Measurements from ENCODE around the gene BPIFB6.

Gene BPIFB6

GRCh38 chr20:33031531-33031930, at the start of gene BPIFB6:
TSS of gene BPIFB6 (plus strand) at chr20:33031648. CDS start at chr20:33031648, 0 bp downstream.
- no peak for DNase-seq
- no peaks in the 10 kb centered on the region for H3K36me3 Mint-ChIP-seq
- no peak within 1 kb of the TSS for H3K27ac Mint-ChIP-seq
- no peak within 1 kb of the TSS for H3K4me3 Mint-ChIP-seq
- CTCF ChIA-PET = interaction anchor here (1.0 kb wide), 1 partner anchor 86 kb away, joined by 3 read pairs; no protein-coding TSS in a partner anchor
- peaks cover 7% of the 10 kb centered on the region for H3K27me3 Mint-ChIP-seq
- H3K4me1 Mint-ChIP-seq = no peaks in the 10 kb centered on the region
- no peaks in the 10 kb centered on the region for H3K9me3 Mint-ChIP-seq

- H3K27ac Mint-ChIP-seq = no peak overlapping the region
- H3K36me3 Mint-ChIP-seq = peaks cover 2% of the 10 kb centered on the region
- H3K9me3 Mint-ChIP-seq = peaks cover 3% of the 10 kb centered on the region
- CTCF ChIA-PET = no interaction called here
- no peak for DNase-seq
- no peaks in the 10 kb centered on the region for H3K4me1 Mint-ChIP-seq
- H3K4me3 Mint-ChIP-seq = no peak overlapping the region
- no peaks in the 10 kb centered on the region for H3K27me3 Mint-ChIP-seq
Measured at GRCh38 chr20:32982617-32983458, 48.6 kb upstream of the BPIFB6 start.

GRCh38 chr20:32983459-32984112, 47.9 kb upstream of the BPIFB6 start:
- DNase-seq = peak; percentile 15
- H3K4me3 Mint-ChIP-seq = no peak overlapping the region
- CTCF ChIA-PET = interaction anchor here (2.6 kb wide), 1 partner anchor 82 kb away, joined by 6 read pairs; no protein-coding TSS in a partner anchor
- H3K4me1 Mint-ChIP-seq = no peaks in the 10 kb centered on the region
- no peaks in the 10 kb centered on the region for H3K27me3 Mint-ChIP-seq
- H3K9me3 Mint-ChIP-seq = no peaks in the 10 kb centered on the region
- H3K36me3 Mint-ChIP-seq = no peaks in the 10 kb centered on the region
- no peak overlapping the region for H3K27ac Mint-ChIP-seq

GRCh38 chr20:32984196-32984595, 47.3 kb upstream of the BPIFB6 start:
- Mint-ChIP-seq H3K36me3 (no peaks in the 10 kb centered on the region), H3K4me1 (no peaks in the 10 kb centered on the region), H3K4me3 (no peak overlapping the region), H3K9me3 (no peaks in the 10 kb centered on the region), H3K27me3 (no peaks in the 10 kb centered on the region), H3K27ac (no peak overlapping the region)
- CTCF ChIA-PET = interaction anchor here (2.6 kb wide), 1 partner anchor 83 kb away, joined by 6 read pairs; no protein-coding TSS in a partner anchor
- peak; percentile 11 for DNase-seq

- Mint-ChIP-seq H3K4me1 (no peaks in the 10 kb centered on the region), H3K9me3 (no peaks in the 10 kb centered on the region), H3K36me3 (no peaks in the 10 kb centered on the region), H3K27me3 (no peaks in the 10 kb centered on the region), H3K4me3 (no peak overlapping the region), H3K27ac (no peak overlapping the region)
- peak; percentile 18 for DNase-seq
- CTCF ChIA-PET = interaction anchor here (1.3 to 2.6 kb wide), 2 partner anchors 8 to 83 kb away, joined by 3 to 6 read pairs; no protein-coding TSS in a partner anchor
Measured at GRCh38 chr20:32984631-32985354, 46.7 kb upstream of the BPIFB6 start.

GRCh38 chr20:32985596-32985995, 45.9 kb upstream of the BPIFB6 start:
- no peaks in the 10 kb centered on the region for H3K36me3 Mint-ChIP-seq
- H3K9me3 Mint-ChIP-seq = no peaks in the 10 kb centered on the region
- CTCF ChIA-PET = interaction anchor here (1.3 to 2.6 kb wide), 2 partner anchors 9 to 84 kb away, joined by 3 to 6 read pairs; no protein-coding TSS in a partner anchor
- no peak overlapping the region for H3K4me3 Mint-ChIP-seq
- H3K4me1 Mint-ChIP-seq = no peaks in the 10 kb centered on the region
- DNase-seq = no peak
- no peaks in the 10 kb centered on the region for H3K27me3 Mint-ChIP-seq
- H3K27ac Mint-ChIP-seq = no peak overlapping the region

GRCh38 chr20:32986331-32986966, 45.0 kb upstream of the BPIFB6 start:
- Mint-ChIP-seq H3K4me3 (no peak overlapping the region), H3K9me3 (no peaks in the 10 kb centered on the region), H3K36me3 (no peaks in the 10 kb centered on the region), H3K27ac (no peak overlapping the region), H3K4me1 (peaks cover 5% of the 10 kb centered on the region), H3K27me3 (no peaks in the 10 kb centered on the region)
- CTCF ChIA-PET = interaction anchor here (1.5 to 1.6 kb wide), 2 partner anchors 18 to 85 kb away, joined by 3 to 4 read pairs; partner anchors contain the start of gene SUN5
- DNase-seq = peak; percentile 18

GRCh38 chr20:32987044-32987825, 44.2 kb upstream of the BPIFB6 start:
- no peak overlapping the region for H3K4me3 Mint-ChIP-seq
- DNase-seq = peak; percentile 8
- H3K27me3 Mint-ChIP-seq = no peaks in the 10 kb centered on the region
- peaks cover 6% of the 10 kb centered on the region for H3K4me1 Mint-ChIP-seq
- H3K36me3 Mint-ChIP-seq = no peaks in the 10 kb centered on the region
- no peaks in the 10 kb centered on the region for H3K9me3 Mint-ChIP-seq
- CTCF ChIA-PET = interaction anchor here (1.5 to 1.6 kb wide), 2 partner anchors 17 to 85 kb away, joined by 3 to 4 read pairs; partner anchors contain the start of gene SUN5
- no peak overlapping the region for H3K27ac Mint-ChIP-seq

- H3K36me3 Mint-ChIP-seq = no peaks in the 10 kb centered on the region
- H3K4me3 Mint-ChIP-seq = no peak overlapping the region
- CTCF ChIA-PET = no interaction called here
- DNase-seq = peak; percentile 14
- no peaks in the 10 kb centered on the region for H3K9me3 Mint-ChIP-seq
- H3K27me3 Mint-ChIP-seq = no peaks in the 10 kb centered on the region
- H3K4me1 Mint-ChIP-seq = peaks cover 6% of the 10 kb centered on the region
- no peak overlapping the region for H3K27ac Mint-ChIP-seq
Measured at GRCh38 chr20:32988008-32988407, 43.4 kb upstream of the BPIFB6 start.

- no peak overlapping the region for H3K4me3 Mint-ChIP-seq
- peaks cover 9% of the 10 kb centered on the region for H3K4me1 Mint-ChIP-seq
- peaks cover 2% of the 10 kb centered on the region for H3K9me3 Mint-ChIP-seq
- H3K27me3 Mint-ChIP-seq = no peaks in the 10 kb centered on the region
- DNase-seq = peak; percentile 7
- H3K36me3 Mint-ChIP-seq = peaks cover 3% of the 10 kb centered on the region
- CTCF ChIA-PET = interaction anchor here (1.1 kb wide), 1 partner anchor 19 kb away, joined by 3 read pairs; no protein-coding TSS in a partner anchor
- H3K27ac Mint-ChIP-seq = no peak overlapping the region
Measured at GRCh38 chr20:32989507-32990283, 41.8 kb upstream of the BPIFB6 start.

- CTCF ChIA-PET = interaction anchor here (1.1 kb wide), 1 partner anchor 20 kb away, joined by 3 read pairs; no protein-coding TSS in a partner anchor
- no peak for DNase-seq
- Mint-ChIP-seq H3K9me3 (peaks cover 9% of the 10 kb centered on the region), H3K27me3 (no peaks in the 10 kb centered on the region), H3K27ac (no peak overlapping the region), H3K4me1 (peaks cover 9% of the 10 kb centered on the region), H3K4me3 (no peak overlapping the region), H3K36me3 (peaks cover 5% of the 10 kb centered on the region)
Measured at GRCh38 chr20:32990426-32990825, 41.0 kb upstream of the BPIFB6 start.

GRCh38 chr20:32991383-32991782, 40.1 kb upstream of the BPIFB6 start:
- Mint-ChIP-seq H3K4me3 (no peak overlapping the region), H3K27me3 (no peaks in the 10 kb centered on the region), H3K36me3 (peaks cover 5% of the 10 kb centered on the region), H3K27ac (no peak overlapping the region), H3K4me1 (peaks cover 9% of the 10 kb centered on the region), H3K9me3 (peaks cover 18% of the 10 kb centered on the region)
- CTCF ChIA-PET = no interaction called here
- DNase-seq = no peak

Measured in activated naive CD4-positive, alpha-beta T cell treated with anti-CD3 and anti-CD28 coated beads, Interleukin-2, amount 10 ng/mL, durations not matched to agents 7 days and 5 days (primary cell).